Osteocyte (in vitro differentiated cells): ENCODE results near the gene DCHS1. TPM values are rescaled to one million over a fixed set of nuclear protein-coding genes. Genes with fewer than 3 reads are reported as not detected.

Experiments used
- DNase-seq: peaks from one replicate; pipeline ENCODE4 v3.0.0; 2021; ENCODE audit warnings: mixed read lengths; ENCODE audit not compliant: unreplicated experiment; ENCODE audit errors: extremely low spot score
- H3K27ac Mint-ChIP-seq: one replicate; pipeline ENCODE4 v1.8.0; 2021; ENCODE audit warnings: mild to moderate bottlenecking, mixed read lengths; ENCODE audit not compliant: unreplicated experiment
- H3K27me3 Mint-ChIP-seq: one replicate; pipeline ENCODE4 v1.8.0; 2021; ENCODE audit warnings: mixed read lengths; ENCODE audit not compliant: unreplicated experiment
- H3K36me3 Mint-ChIP-seq: one replicate; pipeline ENCODE4 v1.8.0; 2021; ENCODE audit warnings: mixed read lengths; ENCODE audit not compliant: unreplicated experiment
- H3K4me1 Mint-ChIP-seq: one replicate; pipeline ENCODE4 v1.8.0; 2021; ENCODE audit warnings: mixed read lengths; ENCODE audit not compliant: unreplicated experiment
- H3K4me3 Mint-ChIP-seq: one replicate; pipeline ENCODE4 v1.8.0; 2021; ENCODE audit warnings: mild to moderate bottlenecking, moderate library complexity, mixed read lengths; ENCODE audit not compliant: unreplicated experiment
- H3K9me3 Mint-ChIP-seq: one replicate; pipeline ENCODE4 v1.8.0; 2021; ENCODE audit warnings: mixed read lengths; ENCODE audit not compliant: unreplicated experiment
- total RNA-seq: library from RNA; stranded (reverse); gene quantifications from 2 replicates; pipeline ENCODE4 v1.2.1, GENCODE V29; 2021
- TF ChIP-seq, protein P1 (sequence below): fragments of 200-600 bp; sonication (generic); IDR thresholded peaks from 2 replicates; pipeline ENCODE4 v1.5.0; 2021; ENCODE audit warnings: antibody characterized with exemption, mild to moderate bottlenecking, moderate library complexity

The DCHS1 gene
- total RNA-seq, 1 donor from 2014 or later = 63.0 TPM

DNA sequence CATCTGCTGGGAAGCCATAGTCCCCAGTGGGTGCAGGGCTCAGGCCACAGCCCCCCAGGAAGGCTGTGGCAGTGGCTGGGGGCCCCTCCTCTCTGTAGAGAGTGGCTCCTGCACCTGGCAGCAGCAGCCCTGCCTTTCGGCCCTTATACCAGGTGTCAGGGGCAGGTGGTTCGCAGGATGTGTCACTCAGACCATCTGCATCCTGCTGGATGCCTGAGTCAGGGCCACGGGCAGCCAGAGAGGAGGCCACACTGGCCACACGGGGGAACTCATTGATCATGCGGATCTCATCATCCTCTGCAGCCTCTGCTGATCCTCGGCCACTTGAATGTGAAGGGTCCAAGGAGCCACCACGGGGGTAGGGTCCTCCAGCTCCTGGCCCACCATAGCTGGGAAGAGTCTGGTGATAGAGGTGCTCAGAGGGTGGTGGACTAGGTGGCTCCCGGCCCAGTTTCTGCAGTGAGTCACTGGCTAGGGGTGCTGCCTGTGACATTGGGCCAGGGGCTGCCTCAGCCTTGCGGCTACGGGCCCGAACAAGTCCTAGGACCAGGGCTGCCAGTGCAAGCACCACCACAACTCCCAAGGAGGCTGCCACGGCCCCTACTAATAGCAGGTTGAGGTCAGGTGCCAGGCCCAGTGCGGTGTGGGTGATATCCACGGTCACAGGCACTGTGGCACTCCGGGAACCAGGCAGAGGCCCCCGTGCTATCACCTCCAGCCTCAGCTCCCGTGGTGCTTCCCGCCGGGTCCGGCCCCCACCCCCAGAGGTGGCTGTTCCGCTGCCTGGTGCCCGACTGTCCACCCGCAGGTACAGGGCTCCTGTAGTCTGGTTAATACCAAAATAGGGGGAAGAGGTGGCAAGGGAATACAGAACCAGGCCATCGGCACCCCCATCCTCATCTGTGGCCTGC is 33.1 kb downstream of the DCHS1 start:
- H3K4me3 Mint-ChIP-seq = no peak overlapping the region
- no peaks in the 10 kb centered on the region for H3K4me1 Mint-ChIP-seq
- TF ChIP-seq, protein P1, sequence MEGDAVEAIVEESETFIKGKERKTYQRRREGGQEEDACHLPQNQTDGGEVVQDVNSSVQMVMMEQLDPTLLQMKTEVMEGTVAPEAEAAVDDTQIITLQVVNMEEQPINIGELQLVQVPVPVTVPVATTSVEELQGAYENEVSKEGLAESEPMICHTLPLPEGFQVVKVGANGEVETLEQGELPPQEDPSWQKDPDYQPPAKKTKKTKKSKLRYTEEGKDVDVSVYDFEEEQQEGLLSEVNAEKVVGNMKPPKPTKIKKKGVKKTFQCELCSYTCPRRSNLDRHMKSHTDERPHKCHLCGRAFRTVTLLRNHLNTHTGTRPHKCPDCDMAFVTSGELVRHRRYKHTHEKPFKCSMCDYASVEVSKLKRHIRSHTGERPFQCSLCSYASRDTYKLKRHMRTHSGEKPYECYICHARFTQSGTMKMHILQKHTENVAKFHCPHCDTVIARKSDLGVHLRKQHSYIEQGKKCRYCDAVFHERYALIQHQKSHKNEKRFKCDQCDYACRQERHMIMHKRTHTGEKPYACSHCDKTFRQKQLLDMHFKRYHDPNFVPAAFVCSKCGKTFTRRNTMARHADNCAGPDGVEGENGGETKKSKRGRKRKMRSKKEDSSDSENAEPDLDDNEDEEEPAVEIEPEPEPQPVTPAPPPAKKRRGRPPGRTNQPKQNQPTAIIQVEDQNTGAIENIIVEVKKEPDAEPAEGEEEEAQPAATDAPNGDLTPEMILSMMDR = no peak
- no peak overlapping the region for H3K27ac Mint-ChIP-seq
- no peaks in the 10 kb centered on the region for H3K9me3 Mint-ChIP-seq
- no peak for DNase-seq
- H3K36me3 Mint-ChIP-seq = peaks cover 18% of the 10 kb centered on the region
- no peaks in the 10 kb centered on the region for H3K27me3 Mint-ChIP-seq

DNA sequence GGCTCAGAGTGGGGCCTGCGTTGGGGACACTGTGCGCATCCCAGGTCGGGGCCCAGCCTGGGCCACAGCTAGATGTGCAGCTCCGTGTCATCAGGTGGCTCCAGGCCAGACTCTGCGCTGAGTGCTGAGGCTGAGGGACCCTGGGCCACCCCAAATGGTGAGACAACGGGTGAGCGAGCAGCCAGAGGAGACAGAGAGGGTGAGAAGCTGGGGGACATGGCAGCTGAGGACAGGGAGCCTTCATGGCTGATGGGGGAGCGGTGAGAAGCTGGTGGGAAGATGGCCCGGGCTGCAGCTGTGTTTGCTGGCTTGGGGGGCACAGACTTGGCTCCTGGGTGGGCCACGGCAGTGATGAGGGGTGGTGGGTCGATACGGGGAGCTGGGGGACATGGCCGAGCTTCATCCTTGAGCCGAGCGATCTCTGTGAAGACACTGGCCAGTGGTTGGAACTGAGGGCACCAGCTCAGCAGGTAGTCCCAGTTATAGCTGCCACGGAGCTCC is 33.8 kb downstream of the DCHS1 start:
- Mint-ChIP-seq H3K9me3 (no peaks in the 10 kb centered on the region), H3K4me1 (no peaks in the 10 kb centered on the region), H3K27ac (peak overlapping the region; percentile 57), H3K36me3 (peaks cover 12% of the 10 kb centered on the region), H3K4me3 (no peak overlapping the region), H3K27me3 (no peaks in the 10 kb centered on the region)
- no peak for DNase-seq
- TF ChIP-seq, protein P1 = no peak

DNA sequence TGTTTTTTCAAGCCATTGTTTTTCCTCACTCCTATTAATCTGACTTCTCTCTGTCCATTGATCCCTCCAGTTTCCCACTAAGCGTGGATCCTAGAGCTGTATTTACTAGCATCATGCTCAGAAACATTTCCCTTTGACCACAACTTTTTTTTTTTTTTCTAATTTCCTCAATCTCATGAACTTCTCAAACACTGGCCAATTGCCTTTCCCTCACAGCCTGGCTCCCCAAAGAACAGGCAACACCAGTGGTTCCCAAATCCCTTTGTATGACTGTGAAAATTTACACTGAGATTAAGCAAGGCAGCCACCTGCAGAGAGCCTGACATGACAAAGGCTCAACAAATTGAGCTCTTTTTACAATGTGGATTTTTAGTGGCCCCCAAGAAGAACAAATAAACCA is 35.0 kb downstream of the DCHS1 start:
- Mint-ChIP-seq H3K36me3 (peaks cover 17% of the 10 kb centered on the region), H3K27me3 (no peaks in the 10 kb centered on the region), H3K9me3 (no peaks in the 10 kb centered on the region), H3K4me3 (no peak overlapping the region), H3K27ac (no peak overlapping the region), H3K4me1 (peaks cover 2% of the 10 kb centered on the region)
- TF ChIP-seq, protein P1 = no peak
- no peak for DNase-seq

DNA sequence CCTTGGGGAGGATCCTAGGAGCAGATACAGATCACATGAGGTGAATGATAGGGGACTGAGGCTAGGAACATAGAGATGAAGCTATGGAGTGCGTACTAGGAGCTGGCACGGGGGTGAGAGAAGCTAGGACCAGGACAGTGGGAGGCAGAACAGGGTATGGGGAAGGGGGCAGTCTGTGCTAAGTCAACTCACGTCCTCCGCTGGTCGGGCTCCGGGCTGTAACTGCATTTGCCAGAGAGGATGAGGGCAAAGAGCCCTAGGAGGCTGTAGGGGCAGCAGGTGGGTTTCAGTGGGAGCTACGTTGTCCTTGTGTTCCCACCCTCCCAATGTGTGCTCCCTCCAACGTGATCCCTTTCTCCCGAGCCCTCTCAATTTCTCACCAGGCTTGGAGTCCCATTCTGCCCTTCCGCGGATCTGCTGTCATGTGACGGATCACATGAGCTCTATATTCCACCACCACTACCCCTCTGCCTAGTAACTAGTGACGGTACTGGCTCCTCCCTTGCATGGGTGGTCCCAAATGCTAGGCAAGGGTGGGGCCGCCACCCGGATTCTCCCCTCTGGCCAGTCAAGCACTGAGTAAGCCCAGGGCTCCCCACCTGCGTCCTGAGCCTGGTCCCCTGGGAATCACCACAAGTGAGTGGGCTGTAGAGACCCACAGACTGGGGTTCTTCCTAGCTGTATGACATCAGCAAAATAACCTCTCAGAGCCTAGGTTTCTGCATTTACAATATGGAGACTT is 36.4 kb downstream of the DCHS1 start, which contains the start of gene TPP1:
TPP1 (minus strand) TSS at position 419 of the 742 bp plus-strand sequence; CDS start at position 397, 22 bp downstream.
- H3K36me3 Mint-ChIP-seq = peaks cover 19% of the 10 kb centered on the region
- no peak within 1 kb of the TSS for H3K4me3 Mint-ChIP-seq
- peaks cover 2% of the 10 kb centered on the region for H3K4me1 Mint-ChIP-seq
- TF ChIP-seq, protein P1 = no peak
- no peaks in the 10 kb centered on the region for H3K27me3 Mint-ChIP-seq
- DNase-seq = peak; percentile 95
- no peak within 1 kb of the TSS for H3K27ac Mint-ChIP-seq
- H3K9me3 Mint-ChIP-seq = no peaks in the 10 kb centered on the region
